Measurements from ENCODE around the gene CSF2. TPM values are rescaled to one million over a fixed set of nuclear protein-coding genes. Genes with fewer than 3 reads are reported as not detected.
A peak's percentile ranks its signal among the peaks of the same experiment; 100 is the strongest.

Gene CSF2
- total and polyA plus RNA-seq, 5 experiments from 2014 or later: not detected

GRCh38 chr5:132056610-132057497 lies 16.7 kb upstream of the CSF2 start:
- H3K27ac Mint-ChIP-seq: peak overlapping the region in 6 of 10 donors; percentile 3 to 83 (median 46)
- peak in 2 of 10 donors; percentile 17 to 42 for DNase-seq
- no peaks in the 10 kb centered on the region for H3K9me3 Mint-ChIP-seq
- ATAC-seq: no peak
- H3K4me1 Mint-ChIP-seq: peaks cover 17 to 40% (median 37%) of the 10 kb centered on the region in 4 donors
- H3K4me3 Mint-ChIP-seq: peak overlapping the region in 3 of 10 donors; percentile 23 to 70 (median 34)
- H3K36me3 Mint-ChIP-seq: peaks cover 0 to 2% (median 0%) of the 10 kb centered on the region in 3 donors
- no peaks in the 10 kb centered on the region for H3K27me3 Mint-ChIP-seq
- POLR2A ChIA-PET: no interaction called here

- Mint-ChIP-seq H3K9me3 (no peaks in the 10 kb centered on the region), H3K4me3 (peak overlapping the region in 3 of 10 donors; percentile 23 to 70 (median 34)), H3K36me3 (no peaks in the 10 kb centered on the region), H3K27ac (peak overlapping the region in 6 of 10 donors; percentile 3 to 83 (median 42)), H3K4me1 (peaks cover 17 to 40% (median 37%) of the 10 kb centered on the region in 4 donors), H3K27me3 (no peaks in the 10 kb centered on the region)
- POLR2A ChIA-PET: no interaction called here
- peak in 2 of 10 donors; percentile 13 to 35 for DNase-seq
- ATAC-seq: peak in 1 of 2 donors; percentile 37
These were observed 15.9 kb upstream of the CSF2 start for GRCh38 chr5:132057498-132058255.

GRCh38 chr5:132058646-132059042 lies 14.9 kb upstream of the CSF2 start:
- POLR2A ChIA-PET: no interaction called here
- Mint-ChIP-seq H3K9me3 (no peaks in the 10 kb centered on the region), H3K4me3 (no peak overlapping the region), H3K27me3 (no peaks in the 10 kb centered on the region), H3K4me1 (peaks cover 17 to 46% (median 41%) of the 10 kb centered on the region in 4 donors), H3K27ac (no peak overlapping the region), H3K36me3 (no peaks in the 10 kb centered on the region)
- DNase-seq (peak in 1 of 10 donors; percentile 10), ATAC-seq (no peak)

GRCh38 chr5:132059043-132059695 lies 14.4 kb upstream of the CSF2 start:
- POLR2A ChIA-PET: no interaction called here
- DNase-seq (peak in 1 of 10 donors; percentile 14), ATAC-seq (no peak)
- Mint-ChIP-seq H3K9me3 (no peaks in the 10 kb centered on the region), H3K4me1 (peaks cover 17 to 45% (median 43%) of the 10 kb centered on the region in 4 donors), H3K36me3 (no peaks in the 10 kb centered on the region), H3K4me3 (no peak overlapping the region), H3K27ac (peak overlapping the region in 4 of 10 donors; percentile 21 to 49 (median 38)), H3K27me3 (no peaks in the 10 kb centered on the region)

DNA sequence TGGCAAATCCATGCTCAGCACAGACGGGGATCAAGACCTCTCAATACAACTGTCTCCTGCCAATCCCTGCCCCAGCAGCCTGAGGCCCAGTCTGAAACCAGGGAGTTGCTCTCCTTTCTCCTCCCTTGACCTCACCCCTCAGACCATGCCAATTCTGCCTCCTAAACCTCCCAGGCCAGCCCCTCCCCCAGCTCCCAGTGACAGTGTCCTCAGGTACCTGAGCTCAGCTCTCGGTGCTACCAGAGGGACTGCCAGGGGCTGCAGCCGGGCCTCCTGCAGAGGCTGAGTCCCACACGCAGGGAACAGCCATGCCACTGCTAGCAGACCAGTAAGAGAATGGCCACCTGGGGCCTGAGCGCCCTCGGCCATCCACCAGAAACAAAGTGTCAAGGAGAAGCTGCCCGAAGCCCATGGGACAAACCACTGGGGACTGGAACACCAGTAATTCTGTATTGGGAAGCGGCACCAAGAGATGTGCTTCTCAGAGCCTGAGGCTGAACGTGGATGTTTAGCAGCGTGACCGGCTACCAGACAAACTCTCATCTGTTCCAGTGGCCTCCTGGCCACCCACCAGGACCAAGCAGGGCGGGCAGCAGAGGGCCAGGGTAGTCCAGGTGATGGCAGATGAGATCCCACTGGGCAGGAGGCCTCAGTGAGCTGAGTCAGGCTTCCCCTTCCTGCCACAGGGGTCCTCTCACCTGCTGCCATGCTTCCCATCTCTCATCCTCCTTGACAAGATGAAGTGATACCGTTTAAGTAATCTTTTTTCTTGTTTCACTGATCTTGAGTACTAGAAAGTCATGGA lies 13.7 kb upstream of the CSF2 start:
- H3K4me1 Mint-ChIP-seq: peaks cover 16 to 43% (median 39%) of the 10 kb centered on the region in 4 donors
- POLR2A ChIA-PET: no interaction called here
- ATAC-seq: no peak
- peak in 2 of 10 donors; percentile 6 to 45 for DNase-seq
- no peaks in the 10 kb centered on the region for H3K9me3 Mint-ChIP-seq
- no peak overlapping the region for H3K4me3 Mint-ChIP-seq
- H3K27ac Mint-ChIP-seq: peak overlapping the region in 3 of 10 donors; percentile 21 to 40 (median 38)
- H3K27me3 Mint-ChIP-seq: no peaks in the 10 kb centered on the region
- H3K36me3 Mint-ChIP-seq: no peaks in the 10 kb centered on the region

GRCh38 chr5:132060501-132061161 lies 13.0 kb upstream of the CSF2 start, which contains the start of gene IL3:
IL3 (plus strand) TSS chr5:132060655; CDS start chr5:132060707, 52 bp downstream.
- Mint-ChIP-seq H3K27me3 (no peaks in the 10 kb centered on the region), H3K9me3 (no peaks in the 10 kb centered on the region), H3K4me3 (no peak within 1 kb of the TSS), H3K4me1 (peaks cover 18 to 38% (median 33%) of the 10 kb centered on the region in 4 donors), H3K36me3 (no peaks in the 10 kb centered on the region), H3K27ac (peak within 1 kb of the TSS in 4 of 10 donors; percentile 17 to 40 (median 30))
- ATAC-seq (no peak), DNase-seq (peak in 2 of 10 donors; percentile 15 to 54)
- POLR2A ChIA-PET: interaction anchor here (0.6 kb wide), 1 partner anchor 933 kb away, joined by 3 read pairs; no protein-coding TSS in a partner anchor

GRCh38 chr5:132063090-132063911 lies 10.3 kb upstream of the CSF2 start:
- POLR2A ChIA-PET: no interaction called here
- Mint-ChIP-seq H3K4me3 (no peak overlapping the region), H3K4me1 (peaks cover 9 to 16% (median 11%) of the 10 kb centered on the region in 4 donors), H3K27ac (peak overlapping the region in 1 of 10 donors; percentile 83), H3K27me3 (no peaks in the 10 kb centered on the region), H3K9me3 (no peaks in the 10 kb centered on the region), H3K36me3 (no peaks in the 10 kb centered on the region)
- DNase-seq (peak; percentile 35 to 83 (median 68)), ATAC-seq (peak; percentile 74 to 80)

DNA sequence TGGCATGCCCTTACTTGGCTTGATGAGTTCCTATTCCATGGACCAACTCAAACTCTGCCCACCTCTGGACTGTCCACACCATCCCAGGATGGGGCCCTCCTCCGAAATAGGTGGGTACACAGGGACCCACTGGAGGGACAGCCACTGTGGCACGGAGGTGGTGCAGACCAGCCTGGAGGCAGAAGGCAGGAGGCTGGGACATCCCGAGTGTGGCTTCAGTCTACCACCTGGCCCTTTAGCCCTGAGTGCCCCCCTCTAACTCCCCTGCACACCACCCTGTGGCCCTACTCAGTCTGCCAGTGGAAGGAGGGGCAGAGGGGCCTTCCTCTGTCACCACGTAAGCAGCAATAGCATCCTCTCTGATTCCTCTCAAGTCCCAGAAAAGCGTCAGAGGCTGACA lies 9.4 kb upstream of the CSF2 start:
- ATAC-seq (no peak), DNase-seq (peak in 1 of 10 donors; percentile 59)
- peaks cover 8 to 13% (median 11%) of the 10 kb centered on the region in 4 donors for H3K4me1 Mint-ChIP-seq
- no peaks in the 10 kb centered on the region for H3K27me3 Mint-ChIP-seq
- no peaks in the 10 kb centered on the region for H3K36me3 Mint-ChIP-seq
- POLR2A ChIA-PET: no interaction called here
- no peaks in the 10 kb centered on the region for H3K9me3 Mint-ChIP-seq
- H3K27ac Mint-ChIP-seq: no peak overlapping the region
- no peak overlapping the region for H3K4me3 Mint-ChIP-seq

- Mint-ChIP-seq H3K27ac (peak overlapping the region in 1 of 10 donors; percentile 37), H3K4me3 (no peak overlapping the region), H3K27me3 (no peaks in the 10 kb centered on the region), H3K36me3 (no peaks in the 10 kb centered on the region), H3K4me1 (peaks cover 7 to 13% (median 10%) of the 10 kb centered on the region in 4 donors), H3K9me3 (no peaks in the 10 kb centered on the region)
- ATAC-seq: peak; percentile 74 to 80
- peak; percentile 49 to 83 (median 70) for DNase-seq
- POLR2A ChIA-PET: interaction anchor here (0.6 kb wide), 1 partner anchor 59 kb away, joined by 3 read pairs; no protein-coding TSS in a partner anchor
These were observed 8.8 kb upstream of the CSF2 start for GRCh38 chr5:132064738-132065331.

- ATAC-seq (peak in 1 of 2 donors; percentile 37), DNase-seq (peak in 5 of 10 donors; percentile 7 to 37 (median 20))
- H3K4me3 Mint-ChIP-seq: no peak overlapping the region
- peak overlapping the region in 1 of 10 donors; percentile 32 for H3K27ac Mint-ChIP-seq
- no peaks in the 10 kb centered on the region for H3K9me3 Mint-ChIP-seq
- no peaks in the 10 kb centered on the region for H3K27me3 Mint-ChIP-seq
- no peaks in the 10 kb centered on the region for H3K36me3 Mint-ChIP-seq
- POLR2A ChIA-PET: interaction anchor here (0.6 kb wide), 1 partner anchor 59 kb away, joined by 3 read pairs; no protein-coding TSS in a partner anchor
- H3K4me1 Mint-ChIP-seq: peaks cover 6 to 13% (median 9%) of the 10 kb centered on the region in 4 donors
These were observed 8.1 kb upstream of the CSF2 start for GRCh38 chr5:132065351-132065937.

All from naive thymus-derived CD8-positive, alpha-beta T cell (primary cell).